GM21447 (cell line): ENCODE measurements around the gene ELMOD3.
"Not testable (repeated sequence)": the region's sequence is repeated elsewhere in the genome, so short reads cannot be mapped to it uniquely, and the experiment has no call there.

Experiments used
- ATAC-seq: cut with Tn5 transposase; IDR thresholded peaks from one replicate; pipeline ENCODE4 v1.9.1; 2021; ENCODE audit not compliant: unreplicated experiment

Gene ELMOD3

DNA sequence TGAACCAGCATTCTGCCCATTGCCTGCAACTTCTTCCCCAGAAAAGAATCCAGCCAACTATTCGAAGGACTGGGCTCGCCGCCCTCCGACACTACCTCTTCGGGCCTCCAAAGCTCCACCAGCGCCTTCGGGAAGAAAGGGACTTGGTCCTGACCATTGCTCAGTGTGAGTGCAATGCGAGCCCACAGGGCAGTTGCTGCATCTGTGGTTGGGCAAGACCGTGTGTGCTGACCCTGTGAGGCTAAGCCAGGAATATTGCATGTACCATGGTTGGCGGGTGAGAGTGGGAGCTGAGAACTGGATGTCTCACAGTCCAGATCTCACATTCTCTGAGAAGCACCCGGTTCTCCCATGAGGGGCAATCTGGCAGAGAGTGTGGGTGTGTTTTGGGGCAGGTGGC lies 16.5 kb downstream of the ELMOD3 start:
- no peak for ATAC-seq

DNA sequence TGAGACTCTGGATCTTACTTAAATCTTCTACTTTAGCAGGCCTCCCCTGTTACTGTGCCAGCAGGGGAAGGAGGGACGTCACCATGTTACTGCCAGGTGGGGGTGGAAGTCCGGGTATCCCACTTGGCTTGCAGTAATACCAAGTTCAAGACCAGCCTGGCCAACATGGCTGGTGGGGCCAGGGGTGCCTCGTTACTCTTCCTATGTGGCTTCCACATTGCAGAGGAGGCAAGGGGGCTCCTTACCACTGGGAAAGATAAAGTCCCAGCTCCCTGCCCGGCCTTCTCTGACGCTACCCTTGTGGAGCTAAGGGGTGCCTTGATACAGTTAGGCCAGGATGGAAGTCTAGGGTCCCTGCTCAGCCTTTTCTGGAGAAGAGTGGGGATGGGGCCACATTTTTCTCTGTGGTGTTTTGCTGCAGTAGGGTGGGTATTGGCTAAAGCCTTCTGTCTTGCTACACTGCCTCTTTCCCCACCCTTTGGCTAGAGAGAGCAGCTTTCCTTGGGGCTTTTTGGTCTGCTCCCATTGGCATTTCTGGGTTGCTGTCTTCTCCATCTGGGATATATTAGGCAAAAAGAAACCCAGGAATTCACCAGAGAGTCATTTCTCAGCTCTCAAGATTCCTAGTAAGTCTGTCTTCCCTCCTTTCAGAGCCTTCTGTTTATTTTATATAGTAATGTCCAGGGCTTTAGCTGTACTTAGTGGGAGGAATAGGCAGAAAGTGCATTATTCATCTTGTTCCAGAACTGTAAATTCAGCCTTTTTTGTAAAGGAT lies 21.9 kb downstream of the ELMOD3 start:
- ATAC-seq, result no peak

DNA sequence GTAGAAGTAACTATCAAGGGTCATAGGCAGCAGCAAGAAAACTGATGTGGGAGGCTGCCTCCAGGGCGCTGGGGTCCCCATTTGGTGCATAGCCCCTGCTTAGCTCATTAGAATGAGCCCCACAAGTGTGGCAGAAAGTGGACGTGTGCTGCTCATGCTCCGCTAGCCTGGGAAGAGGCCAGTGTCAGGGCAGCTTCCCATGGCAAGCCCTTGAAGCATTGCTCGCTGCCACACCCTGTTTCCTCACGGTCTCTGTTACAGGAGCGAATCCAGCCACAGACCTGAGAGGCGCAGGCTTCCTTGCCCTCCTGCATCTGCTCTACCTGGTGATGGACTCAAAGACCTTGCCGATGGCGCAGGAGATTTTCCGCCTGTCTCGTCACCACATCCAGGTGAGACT lies 22.5 kb downstream of the ELMOD3 start:
- no peak for ATAC-seq

DNA sequence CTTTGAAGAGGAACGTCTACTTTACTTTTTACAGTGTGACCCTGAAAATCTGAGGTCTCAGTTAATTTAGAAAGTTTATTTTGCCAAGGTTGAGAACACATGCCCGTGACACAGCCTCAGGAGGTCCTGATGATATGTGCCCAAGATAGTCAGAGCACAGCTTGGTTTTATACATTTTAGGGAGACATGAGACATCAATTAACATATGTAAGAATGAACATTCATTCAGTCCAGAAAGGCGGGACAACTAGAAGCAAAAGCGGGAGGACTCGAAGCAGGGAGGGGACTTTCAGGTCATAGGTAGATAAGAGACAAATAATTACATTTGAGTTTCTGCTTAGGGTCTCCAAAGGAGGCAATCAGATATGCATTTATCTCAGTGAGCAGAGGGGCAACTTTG lies 23.7 kb downstream of the ELMOD3 start:
- ATAC-seq, result no peak

DNA sequence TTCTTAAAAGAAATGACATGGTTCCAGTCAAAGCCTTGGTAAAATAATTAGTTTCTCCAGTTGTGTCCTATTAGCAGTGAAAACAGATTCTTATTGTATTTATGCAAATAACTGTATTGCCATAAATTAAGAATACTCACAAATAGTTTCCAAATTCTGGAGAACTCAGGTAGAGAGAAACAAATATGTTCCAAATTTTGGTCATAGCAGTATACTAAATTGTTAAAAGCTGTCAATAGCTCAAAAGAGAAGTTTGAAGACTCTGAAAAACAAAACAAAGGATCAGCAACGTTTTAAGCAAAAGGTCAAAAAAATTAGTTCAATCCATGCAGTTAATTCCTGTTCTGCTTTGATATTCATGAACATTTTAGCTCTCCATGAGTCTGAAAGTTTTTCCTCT lies 25.5 kb downstream of the ELMOD3 start:
- no peak for ATAC-seq

DNA sequence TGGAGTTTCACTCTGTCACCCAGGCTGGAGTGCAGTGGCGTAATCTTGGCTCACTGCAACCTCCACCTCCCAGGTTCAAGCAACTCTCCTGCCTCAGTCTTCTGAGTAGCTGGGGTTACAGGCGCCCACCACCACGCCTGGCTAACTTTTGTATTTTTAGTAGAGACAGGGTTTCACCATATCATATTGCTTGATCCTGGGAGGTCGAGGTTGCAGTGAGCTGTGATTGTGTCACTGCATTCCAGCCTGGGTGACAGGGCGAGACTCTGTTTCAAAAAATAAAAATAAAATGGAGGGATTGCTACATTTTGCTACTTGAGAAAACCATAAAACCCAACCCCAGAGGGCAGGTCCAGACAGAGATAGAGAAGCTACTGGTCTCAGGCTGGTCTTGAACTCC lies 28.6 kb downstream of the ELMOD3 start:
- not testable (repeated sequence) for ATAC-seq

DNA sequence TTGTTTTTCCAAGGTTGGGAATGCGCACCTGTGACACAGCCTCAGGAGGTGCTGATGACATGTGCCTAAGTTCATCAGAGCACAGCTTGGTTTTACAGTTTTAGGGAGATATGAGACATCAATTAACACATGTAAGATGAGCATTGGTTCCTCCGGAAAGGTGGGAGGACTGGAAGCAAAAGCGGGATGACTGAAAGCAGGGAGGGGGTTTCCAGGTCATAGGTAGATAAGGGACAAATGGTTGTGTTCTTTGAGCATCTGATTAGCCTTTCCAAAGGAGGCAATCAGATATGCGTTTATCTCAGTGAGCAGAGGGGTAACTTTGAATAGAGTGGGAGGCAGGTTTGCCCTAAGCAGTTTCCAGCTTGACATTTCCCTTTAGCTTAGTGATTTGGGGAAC lies 29.3 kb downstream of the ELMOD3 start:
- no peak for ATAC-seq

DNA sequence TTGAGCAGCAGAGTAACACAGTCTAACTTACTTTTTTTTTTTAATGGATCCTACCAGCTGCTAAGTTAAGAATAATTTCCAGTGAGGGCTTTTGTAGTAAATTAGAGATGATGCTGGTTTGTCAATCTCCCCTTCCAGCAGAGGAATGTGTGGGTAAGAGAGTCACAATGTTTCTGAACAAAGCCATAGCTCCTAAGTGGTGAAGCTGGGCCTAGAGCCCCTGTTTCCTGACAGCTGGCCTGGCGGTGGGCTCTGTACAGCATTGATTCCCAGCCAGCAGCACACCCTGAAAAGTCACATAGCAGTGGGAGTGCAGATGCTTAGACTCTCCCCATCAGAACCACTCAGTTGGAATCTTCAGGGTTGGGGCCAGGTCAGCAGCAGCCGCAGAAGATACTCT lies 31.2 kb downstream of the ELMOD3 start:
- no peak for ATAC-seq

DNA sequence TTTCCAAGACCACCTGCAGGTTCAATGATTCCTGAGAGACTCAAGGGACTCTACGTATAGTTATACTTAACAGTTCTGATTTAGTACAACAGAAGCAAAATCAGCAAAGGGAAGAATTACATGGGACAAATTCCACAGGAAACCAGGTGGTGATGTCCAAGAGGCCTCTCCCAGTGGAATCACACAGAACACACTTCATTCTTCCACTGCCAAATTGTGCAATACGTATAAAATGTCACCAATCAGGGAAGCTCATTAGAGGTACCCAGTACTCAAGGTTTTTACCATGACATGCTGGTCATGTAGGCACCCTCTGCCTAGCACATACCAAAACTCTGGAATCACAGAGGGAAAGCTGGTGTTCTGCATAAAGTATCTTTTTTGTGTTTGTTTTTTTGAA lies 33.2 kb downstream of the ELMOD3 start:
- no peak for ATAC-seq

DNA sequence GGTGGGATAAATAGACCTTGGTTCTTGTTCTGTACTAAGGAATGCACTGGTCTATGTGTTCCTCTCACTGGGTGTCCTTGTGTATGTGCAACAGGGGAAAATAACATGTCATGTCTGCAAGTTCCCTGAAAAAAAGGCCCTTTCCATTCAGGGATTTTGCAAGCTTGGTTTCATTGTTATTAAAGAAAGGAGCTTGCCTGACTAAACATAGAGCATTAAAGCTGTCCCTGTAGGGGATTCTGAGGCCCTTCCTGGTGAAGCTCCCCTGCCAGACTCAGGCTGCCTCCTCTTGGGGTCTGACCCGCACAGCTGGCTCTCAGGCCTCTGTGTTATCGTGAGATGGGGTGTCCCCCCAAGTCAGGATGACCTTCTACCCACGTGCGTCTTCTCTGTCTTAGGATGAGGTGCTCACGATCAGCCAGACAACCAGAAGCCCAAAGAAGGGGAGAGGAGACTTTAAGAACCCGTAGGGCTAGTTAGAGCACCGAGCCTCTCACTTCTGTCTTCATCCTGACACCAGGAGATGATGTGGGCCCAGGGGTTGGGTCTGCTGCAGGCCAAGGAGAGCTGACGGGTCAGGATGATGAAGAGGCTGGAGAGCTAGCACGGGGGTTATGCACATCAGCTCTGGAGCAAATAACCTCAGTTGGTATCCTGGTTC lies 34.4 kb downstream of the ELMOD3 start:
- ATAC-seq, result no peak

DNA sequence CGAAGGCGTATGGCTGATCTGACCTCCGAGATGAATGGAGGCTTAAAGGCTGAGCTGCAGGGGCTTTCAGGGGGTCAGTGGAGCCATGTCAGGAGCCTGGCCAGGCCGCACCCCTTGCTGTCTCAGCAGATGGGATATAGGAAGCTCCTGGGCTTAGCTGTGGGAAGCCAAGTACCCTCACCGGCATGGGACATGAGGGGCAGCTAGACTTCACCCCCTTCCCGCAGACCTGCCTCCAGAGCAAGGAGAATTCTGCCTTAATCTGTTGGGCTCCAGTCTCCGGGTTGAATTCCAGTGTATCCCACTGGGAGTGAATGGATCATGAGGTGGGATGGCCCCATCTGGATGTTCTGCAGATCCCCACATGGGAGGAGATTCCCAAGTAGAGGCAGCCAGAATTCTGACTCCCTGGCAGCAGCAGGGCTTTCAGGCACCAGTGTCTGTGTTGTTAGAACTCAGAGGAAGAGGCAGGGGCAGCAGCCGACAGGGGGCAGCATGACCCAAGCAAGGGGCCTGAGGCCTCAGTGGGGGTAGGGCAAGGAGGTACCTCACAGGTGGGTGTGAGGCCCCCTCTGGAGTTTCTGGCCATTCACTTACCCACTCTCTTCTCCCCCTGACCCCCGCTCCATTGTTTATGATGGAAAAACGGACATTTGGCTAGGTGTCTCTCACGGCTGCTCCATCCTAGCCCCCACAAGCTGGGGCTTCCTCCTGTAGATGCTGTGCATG lies 36.5 kb downstream of the ELMOD3 start:
- no peak for ATAC-seq

DNA sequence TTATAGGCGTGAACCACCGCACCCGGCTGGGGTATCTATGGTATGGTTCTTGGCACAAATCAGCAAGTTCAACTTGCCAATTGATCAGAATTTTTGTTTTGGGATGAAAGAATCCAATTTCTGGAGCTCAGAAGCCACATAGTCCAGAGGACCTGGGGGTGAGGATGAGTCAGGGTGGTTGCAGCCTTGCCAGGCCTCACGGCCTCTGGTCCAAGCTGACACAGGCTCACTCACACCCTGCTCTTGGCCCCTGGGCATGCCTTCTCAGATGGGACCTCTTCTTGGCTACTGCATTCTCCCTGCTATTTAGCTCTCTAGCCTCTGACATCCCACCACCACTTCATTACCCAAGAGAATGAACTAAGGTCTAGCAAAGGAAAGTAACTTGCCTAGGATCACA lies 39.3 kb downstream of the ELMOD3 start:
- ATAC-seq, result no peak

DNA sequence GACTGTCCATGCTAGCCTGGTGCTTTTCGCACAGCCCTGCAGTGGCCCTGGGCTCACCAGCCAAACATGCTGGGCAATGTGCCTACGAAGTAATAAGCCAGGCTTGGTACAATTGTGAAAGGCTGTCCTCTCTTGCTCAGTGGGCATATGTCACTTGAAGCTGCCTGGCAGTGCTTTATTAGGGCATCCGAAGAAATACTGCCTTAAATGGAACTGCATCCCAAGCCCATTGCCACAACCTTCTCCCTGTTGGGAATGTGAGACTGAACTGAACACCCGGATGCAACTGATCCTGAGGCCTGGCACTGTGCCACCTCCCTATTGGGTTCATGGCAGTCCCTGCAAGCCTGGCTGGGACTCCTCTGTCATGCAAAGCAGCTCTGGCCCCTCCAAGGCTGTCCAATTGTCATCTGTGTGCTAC lies 39.7 kb downstream of the ELMOD3 start:
- ATAC-seq, result no peak

DNA sequence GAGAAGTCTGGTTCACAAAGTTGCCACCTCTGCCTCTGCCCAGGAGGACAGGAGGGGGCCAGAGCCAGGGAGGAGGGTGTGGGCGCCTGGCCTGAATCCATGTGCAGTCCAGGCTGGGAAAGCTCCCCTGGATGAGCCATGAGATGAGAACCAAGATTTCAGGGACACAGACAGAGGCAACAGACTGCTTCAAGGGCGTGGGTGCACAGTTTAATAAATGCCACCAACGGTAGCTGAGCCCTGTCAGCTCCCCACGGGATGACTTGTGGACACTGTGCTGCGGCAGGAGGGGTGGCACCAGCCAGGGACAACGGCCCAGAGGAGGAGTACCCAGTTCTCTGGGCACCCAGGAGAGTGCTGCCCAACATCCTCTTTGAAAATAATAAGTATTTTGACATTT lies 40.4 kb downstream of the ELMOD3 start:
- no peak for ATAC-seq

DNA sequence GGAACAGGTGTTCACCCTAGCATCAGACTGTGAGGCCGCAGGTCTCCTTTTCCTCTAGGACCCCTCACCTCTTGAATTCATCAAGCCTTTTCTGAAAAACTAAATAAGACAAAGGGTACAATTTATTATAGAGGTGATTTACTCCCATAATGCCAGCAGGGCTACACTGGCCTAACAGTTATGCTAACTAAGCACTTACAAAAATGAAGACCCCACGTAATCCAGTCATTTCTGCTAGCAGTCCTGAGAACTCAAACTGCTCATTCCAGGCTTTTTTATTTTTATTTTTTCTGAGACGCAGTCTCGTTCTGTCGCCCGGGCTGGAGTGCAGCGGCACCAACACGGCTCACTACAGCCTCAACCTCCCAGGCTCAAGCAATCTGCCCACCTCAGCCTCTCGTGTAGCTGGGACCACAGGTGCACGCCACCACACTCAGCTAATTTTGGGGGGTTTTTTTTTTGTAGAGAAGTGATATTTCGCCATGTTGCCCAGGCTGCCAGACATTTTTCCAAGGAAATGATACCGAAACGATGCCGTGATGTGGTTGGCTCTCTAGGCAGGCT lies 41.4 kb downstream of the ELMOD3 start:
- no peak for ATAC-seq

DNA sequence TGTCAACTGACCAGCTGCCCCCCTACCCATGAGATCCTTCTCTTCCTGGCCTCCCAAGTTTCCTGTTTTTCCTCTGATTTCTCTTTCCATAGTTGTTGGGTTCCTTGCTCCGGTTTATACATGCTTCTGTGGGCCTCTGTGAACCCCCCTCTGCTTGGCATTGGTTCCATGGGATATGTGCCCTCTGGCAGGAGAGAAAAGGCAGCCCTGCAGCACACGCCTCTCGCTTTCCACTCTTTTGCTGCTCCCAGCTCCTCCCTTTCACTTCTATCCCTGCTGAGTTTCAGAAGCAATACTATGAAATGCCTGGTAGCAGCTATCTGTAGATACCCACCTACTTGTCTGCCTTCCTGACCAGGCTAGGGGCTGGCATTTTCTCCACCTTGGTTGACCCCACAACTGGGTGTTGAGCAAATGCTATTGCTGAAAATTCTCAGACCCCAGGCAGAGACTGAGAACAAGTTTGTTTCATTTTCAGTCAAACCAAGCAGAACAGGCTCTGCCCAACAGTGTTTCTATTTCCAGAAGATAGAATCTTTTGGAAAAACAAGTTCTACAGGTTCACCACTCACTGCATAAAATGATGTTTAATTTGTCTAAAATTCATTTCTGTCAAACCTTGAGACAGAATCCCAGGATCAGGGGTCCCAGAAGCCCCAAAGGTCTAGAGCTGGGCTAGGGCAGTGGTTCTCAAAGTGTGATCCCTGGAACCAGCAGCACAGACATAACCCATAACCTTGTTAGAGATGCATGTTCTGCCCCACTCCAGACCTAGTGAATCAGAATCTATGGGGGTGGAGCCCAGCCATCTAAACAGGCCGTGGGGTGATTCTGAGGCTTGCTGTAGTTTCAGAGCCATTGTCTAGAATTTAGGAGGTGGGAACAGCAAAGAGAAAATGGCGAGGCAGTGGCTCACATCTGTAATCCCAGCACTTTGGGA lies 42.2 kb downstream of the ELMOD3 start:
- ATAC-seq, result no peak

DNA sequence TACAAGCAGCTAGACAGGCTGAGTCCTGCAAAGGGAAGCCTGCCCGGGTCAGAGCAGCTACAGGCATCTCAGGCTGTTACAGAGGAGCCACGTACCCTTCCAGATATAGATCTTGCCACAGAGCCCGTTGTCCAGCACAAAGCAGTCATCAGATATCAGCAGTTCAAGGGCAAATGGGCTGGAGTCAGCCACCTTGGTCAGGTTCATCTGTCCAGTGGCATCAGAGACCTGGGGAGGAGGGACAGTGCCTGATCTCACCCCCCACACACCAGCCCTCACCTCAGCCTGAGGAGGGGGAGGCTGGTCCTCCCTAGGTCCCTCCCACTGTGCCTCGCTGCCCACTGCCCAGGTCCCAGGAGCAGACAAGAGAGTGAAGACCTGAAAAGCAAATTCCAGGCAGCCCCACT lies 43.4 kb downstream of the ELMOD3 start:
- no peak for ATAC-seq

DNA sequence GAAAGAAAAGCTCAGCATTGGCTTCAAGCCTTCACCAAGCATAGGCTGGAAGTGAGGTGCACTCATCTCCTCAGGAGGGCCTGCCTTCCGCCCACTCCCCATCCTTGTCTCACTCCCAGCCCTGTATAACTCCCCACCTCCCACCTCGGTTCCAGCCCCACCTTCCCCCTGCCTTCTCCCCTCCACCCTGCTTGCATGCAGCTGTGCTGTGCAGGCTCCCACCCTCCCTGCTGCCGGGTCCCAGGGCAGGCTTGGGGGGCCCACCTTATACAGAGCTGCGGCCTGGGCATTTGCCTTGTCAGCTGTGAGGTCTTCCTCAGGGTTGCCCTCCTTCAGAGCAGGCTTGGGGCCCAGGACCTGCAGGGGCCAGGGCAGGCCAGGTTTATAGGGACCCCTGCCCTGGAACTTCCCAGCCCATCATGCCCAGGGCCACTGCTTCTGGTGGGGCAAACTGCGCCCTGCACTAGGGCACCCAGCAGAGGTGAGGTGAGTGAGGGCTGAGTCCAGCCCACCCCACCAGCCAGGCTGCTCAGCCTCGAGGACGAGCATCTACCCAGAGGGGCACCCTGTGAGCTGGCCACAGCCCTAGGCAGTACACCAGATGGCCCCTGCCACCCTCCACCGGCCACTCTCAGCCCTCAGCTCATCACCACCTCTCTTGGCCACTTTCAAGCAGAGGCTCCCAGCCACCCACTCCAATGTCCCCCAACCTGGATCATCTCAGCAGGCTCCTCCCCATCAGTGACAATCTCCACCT lies 44.0 kb downstream of the ELMOD3 start:
- no peak for ATAC-seq

DNA sequence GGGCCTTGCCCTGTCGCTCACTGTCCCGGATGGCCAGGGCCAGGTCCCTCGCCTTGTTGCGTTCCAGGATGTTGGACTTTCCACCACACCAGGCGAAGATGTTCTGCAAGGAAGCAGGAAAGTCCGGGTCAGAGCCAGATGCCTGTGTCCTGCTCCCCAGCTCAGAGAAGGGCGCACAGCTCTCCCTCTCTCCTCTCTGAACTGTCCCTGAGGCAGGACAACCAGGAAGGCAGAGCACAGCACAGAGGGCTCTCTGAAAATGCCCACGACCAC lies 44.5 kb downstream of the ELMOD3 start:
- ATAC-seq, result no peak

DNA sequence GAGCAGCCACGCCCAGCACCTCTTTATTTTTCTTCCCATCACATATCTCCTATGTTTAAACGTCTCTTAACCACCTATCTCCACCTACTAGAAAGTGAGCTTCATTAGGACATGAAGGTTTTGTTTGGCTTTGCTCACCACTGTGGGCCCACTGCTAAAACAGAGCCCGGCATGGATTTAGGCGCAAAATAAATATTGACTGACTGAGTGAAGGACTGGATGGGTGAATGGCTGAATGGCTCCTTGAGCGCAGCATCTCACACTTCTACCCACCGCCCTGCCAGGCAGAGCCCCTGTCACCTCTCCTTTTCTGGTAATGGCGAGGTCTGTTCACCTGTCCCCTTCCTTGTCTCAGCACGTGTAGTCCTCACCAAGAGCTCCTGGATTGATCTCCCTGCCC lies 45.5 kb downstream of the ELMOD3 start:
- no peak for ATAC-seq
